Dendritic cell treated with granulocyte-macrophage colony-stimulating factor and Interleukin-4, amounts not matched to agents 40 ng/mL and 50 ng/mL, for 4 days (primary cell): Measurements from ENCODE around the gene CHD9.

Experiments
- H3K27ac Mint-ChIP-seq: one replicate; pipeline ENCODE4 v1.8.0; 2022; ENCODE audit warnings: mild to moderate bottlenecking, mixed read lengths
- H3K27me3 Mint-ChIP-seq: one replicate; pipeline ENCODE4 v1.8.0; 2022; ENCODE audit warnings: mild to moderate bottlenecking, mixed read lengths
- H3K36me3 Mint-ChIP-seq: one replicate; pipeline ENCODE4 v1.8.0; 2022; ENCODE audit warnings: low read depth, mixed read lengths
- H3K4me1 Mint-ChIP-seq: one replicate; pipeline ENCODE4 v1.8.0; 2022; ENCODE audit warnings: low read depth, mixed read lengths
- H3K4me3 Mint-ChIP-seq: one replicate; pipeline ENCODE4 v1.8.0; 2022; ENCODE audit warnings: mild to moderate bottlenecking, moderate library complexity, mixed read lengths
- H3K9me3 Mint-ChIP-seq: one replicate; pipeline ENCODE4 v1.8.0; 2022; ENCODE audit warnings: mixed read lengths
- intact Hi-C: fragments of 100-400 bp; cut with micrococcal nuclease; formaldehyde crosslinking; loops from one replicate; pipeline ENCODE4 v1.15.0; 2022

CHD9 gene

DNA sequence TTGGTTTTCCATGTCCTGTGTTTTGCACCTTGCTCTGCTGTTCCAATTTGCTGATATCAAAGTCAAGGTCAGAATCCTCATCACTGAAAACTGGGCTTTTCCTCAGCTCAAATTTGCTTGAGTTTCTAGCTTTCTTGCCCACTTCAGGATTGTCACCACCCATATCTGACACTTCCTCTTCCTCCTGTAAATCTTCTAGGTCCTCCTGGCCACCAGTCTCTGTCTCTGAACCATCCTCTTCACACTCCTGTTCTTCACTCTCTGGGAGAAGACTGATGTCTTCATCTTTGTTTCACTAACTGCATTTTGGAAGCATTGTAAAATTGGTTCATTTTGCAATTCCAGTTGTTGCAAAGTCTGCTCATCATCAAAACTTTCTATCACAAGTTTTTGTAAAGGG is 316.0 kb downstream of the CHD9 start:
- Mint-ChIP-seq H3K27me3 (peaks cover 23% of the 10 kb centered on the region), H3K4me3 (no peak overlapping the region), H3K27ac (no peak overlapping the region), H3K36me3 (no peaks in the 10 kb centered on the region), H3K4me1 (peaks cover 6% of the 10 kb centered on the region), H3K9me3 (no peaks in the 10 kb centered on the region)
- intact Hi-C loops: no loop called here

DNA sequence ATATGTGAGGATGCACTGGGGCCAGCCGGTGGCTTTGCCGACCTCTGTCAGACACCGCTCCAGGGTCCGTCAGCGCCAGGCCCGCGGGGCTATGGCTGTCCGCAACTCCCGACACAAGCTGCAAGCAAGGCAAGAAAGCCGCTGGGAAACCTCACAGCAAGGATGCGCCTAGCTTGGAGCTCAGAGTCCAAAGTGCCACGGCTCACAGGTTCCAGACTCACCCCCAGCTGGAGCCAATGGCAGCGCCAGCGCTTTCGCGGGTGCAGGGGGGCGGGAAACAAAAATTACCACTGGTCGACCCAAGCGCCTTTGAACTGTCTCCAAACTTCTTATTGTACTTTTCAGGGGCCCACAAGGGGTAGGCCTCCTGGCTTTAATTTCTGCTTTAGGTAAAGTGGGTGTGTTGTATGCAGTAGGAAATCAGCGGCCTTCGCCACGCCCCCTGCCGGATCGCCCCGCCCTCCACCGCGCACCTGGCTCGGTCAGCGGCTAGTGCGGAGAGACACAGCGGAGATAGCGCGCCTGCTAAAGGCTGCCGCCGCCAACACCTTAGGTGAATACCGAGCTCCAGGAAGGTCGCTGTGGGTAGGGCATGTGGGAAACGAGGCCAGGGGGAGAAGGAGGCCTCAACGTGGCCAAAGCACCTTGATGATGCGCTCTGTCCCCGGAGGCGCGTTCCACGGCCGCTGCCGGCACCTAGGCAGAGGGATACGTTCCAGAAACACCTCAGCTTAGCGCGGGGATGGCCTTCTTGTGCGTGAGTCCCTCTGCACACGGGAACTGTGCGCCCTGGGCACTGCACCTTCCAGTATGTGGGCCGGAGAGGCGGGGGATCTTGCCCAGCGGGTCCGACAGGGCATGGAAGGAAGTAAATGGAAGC is 318.4 kb downstream of the CHD9 start:
- intact Hi-C loops: no loop called here
- H3K9me3 Mint-ChIP-seq: no peaks in the 10 kb centered on the region
- H3K4me1 Mint-ChIP-seq: peaks cover 6% of the 10 kb centered on the region
- H3K27ac Mint-ChIP-seq: no peak overlapping the region
- peak overlapping the region; percentile 76 for H3K4me3 Mint-ChIP-seq
- H3K36me3 Mint-ChIP-seq: no peaks in the 10 kb centered on the region
- H3K27me3 Mint-ChIP-seq: peaks cover 21% of the 10 kb centered on the region

DNA sequence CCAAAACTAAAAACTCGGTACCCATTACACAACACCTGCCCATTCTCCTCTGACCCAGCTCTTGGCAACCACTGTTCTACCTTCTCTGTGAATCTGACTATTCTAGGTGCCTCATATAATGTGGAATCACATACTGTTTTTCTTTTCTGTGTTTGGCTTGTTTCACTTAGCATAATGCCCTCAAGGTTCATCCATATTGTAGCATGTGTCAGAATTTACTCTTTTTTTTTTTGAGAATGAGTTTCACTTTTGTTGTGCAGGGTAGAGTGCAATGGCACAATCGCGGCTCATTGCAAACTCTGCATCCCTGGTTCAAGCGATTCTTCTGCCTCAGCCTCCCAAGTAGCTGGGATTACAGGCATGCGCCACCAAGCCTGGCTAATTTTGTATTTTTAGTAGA is 320.0 kb downstream of the CHD9 start:
- H3K4me3 Mint-ChIP-seq: no peak overlapping the region
- no peaks in the 10 kb centered on the region for H3K4me1 Mint-ChIP-seq
- peaks cover 21% of the 10 kb centered on the region for H3K27me3 Mint-ChIP-seq
- H3K36me3 Mint-ChIP-seq: no peaks in the 10 kb centered on the region
- intact Hi-C loops: no loop called here
- no peaks in the 10 kb centered on the region for H3K9me3 Mint-ChIP-seq
- H3K27ac Mint-ChIP-seq: no peak overlapping the region

DNA sequence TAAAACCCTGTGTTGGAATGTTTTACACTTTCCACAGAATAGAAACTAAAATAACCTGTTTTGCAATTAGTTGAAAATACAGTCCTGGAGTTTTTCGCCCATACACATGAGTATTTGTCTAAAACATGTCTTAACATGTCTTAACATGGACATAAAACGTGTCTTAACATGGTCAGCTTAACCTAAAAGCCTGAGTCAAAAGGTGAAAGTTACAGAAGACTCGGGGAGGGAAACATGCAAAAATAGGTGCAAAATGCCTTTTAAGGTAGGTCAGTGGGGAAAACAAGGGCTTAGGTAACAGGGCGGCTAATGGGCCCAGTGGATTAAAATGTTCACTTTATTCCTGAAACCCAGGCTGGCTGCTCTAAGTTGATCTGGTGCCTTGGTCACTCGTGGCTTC is 323.3 kb downstream of the CHD9 start:
- no peak overlapping the region for H3K27ac Mint-ChIP-seq
- H3K4me3 Mint-ChIP-seq: no peak overlapping the region
- no peaks in the 10 kb centered on the region for H3K9me3 Mint-ChIP-seq
- no peaks in the 10 kb centered on the region for H3K4me1 Mint-ChIP-seq
- intact Hi-C loops: no loop called here
- H3K27me3 Mint-ChIP-seq: peaks cover 24% of the 10 kb centered on the region
- H3K36me3 Mint-ChIP-seq: no peaks in the 10 kb centered on the region
